ENCODE results near the gene TSPAN31. TPM values are rescaled to one million over a fixed set of nuclear protein-coding genes. Genes with fewer than 3 reads are reported as not detected.

Gene TSPAN31
- total and polyA plus RNA-seq, 2 of the 8 experiments (the other 6 are each of a cell fraction or from before 2014, with no cell fraction given), result 15.8 to 31.4 TPM

DNA sequence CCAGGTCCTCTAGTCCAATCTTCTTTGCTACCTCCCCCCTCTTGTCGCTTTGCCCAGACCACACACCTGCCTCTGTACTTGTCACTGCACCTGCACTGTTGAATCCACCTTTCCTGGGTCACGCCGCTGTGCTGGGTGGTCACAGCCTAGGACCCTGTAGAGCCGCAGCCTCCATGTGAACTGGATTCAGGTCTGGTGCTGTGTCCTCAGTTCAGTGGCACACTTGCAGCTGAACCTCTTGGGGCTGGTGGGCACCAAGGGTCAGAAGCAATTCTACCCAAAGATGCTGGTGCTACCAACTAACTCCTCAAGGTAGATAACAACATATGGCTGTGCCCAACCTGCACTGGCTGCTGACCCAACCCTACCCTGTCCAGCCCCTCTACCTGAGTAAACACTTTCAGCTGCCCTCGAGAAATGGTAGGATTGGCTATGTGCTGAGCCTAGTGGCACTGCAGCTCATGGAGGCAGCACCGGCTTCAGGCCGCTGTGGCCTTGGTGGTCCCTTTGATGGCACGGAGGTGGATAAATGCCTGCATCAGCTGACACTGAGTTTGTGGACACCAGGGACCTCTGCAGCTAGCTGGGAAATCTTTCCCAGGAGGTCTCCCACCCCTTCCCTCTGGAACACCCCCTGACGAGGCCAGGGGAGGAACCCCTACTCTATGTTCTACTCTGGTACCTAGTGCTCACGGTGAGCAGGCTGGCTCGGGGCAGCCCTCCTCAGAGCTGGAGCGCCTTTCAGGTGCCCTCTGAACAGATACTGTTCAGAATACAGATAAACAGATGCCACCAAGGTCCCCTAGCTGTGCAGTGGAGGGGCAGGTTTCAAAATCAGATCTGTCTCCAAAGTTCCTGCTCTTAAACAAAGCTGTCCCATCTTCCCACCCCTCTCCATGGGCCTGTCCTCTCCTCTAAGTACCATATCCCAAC, 20.6 kb upstream of the TSPAN31 start (continued):
- TF ChIP-seq KDM1A (IDR thresholded peaks at IDR 0.05; ENCODE audit: borderline replicate concordance, low read length), result no peak
- TF ChIP-seq EGR1 (IDR thresholded peaks at IDR 0.05; ENCODE audit: borderline replicate concordance, low read depth, low read length), result no peak
- no peak for TF ChIP-seq POU5F1 (IDR thresholded peaks at IDR 0.05; ENCODE audit: low read depth, low read length)
- TF ChIP-seq JUND (IDR thresholded peaks at IDR 0.05; ENCODE audit: low read length), result no peak
- no peak for TF ChIP-seq PHF8 (conservative IDR thresholded peaks at IDR 0.05; ENCODE audit: low read depth, low read length)

Measured in H1 (cell line).